Natural killer cell (primary cell): ENCODE results near the gene AMER1. TPM values are rescaled to one million over a fixed set of nuclear protein-coding genes. Genes with fewer than 3 reads are reported as not detected.

Experiments used
- ATAC-seq, 3 donors: fragments of 150-1000 bp in 2 of 3; fragments of 200-7000 bp in 1 of 3; cut with Tn5 transposase; 1 replicate in 1 of 3; 2 replicates in 2 of 3; pipeline ENCODE4 v1.10.0; 2021; ENCODE audit warnings: mild to moderate bottlenecking in 2 of 3, moderate library complexity in 2 of 3
- DNase-seq, 2 donors: peaks; one replicate each; pipeline versions ENCODE4 v3.0.0 to v3.0.0-alpha.2; 2013 to 2021; ENCODE audit warnings: mixed read lengths in 1 of 2
- H3K27ac ChIP-seq: one replicate; pipeline ENCODE4 v1.5.1; 2013; ENCODE audit warnings: mild to moderate bottlenecking, low read length
- H3K27me3 ChIP-seq: one replicate; pipeline ENCODE4 v1.6.1; 2013; ENCODE audit warnings: low read length; ENCODE audit not compliant: control insufficient read depth, insufficient read depth
- H3K36me3 ChIP-seq: one replicate; pipeline ENCODE4 v1.6.1; 2013; ENCODE audit warnings: low read length; ENCODE audit not compliant: control insufficient read depth, insufficient read depth
- H3K4me1 ChIP-seq: one replicate; pipeline ENCODE4 v1.6.1; 2013; ENCODE audit warnings: low read length; ENCODE audit not compliant: control insufficient read depth, insufficient read depth
- H3K4me3 ChIP-seq: one replicate; pipeline ENCODE4 v1.5.1; 2013; ENCODE audit warnings: low read length
- H3K9me3 ChIP-seq: one replicate; pipeline ENCODE4 v1.6.1; 2013; ENCODE audit warnings: low read length; ENCODE audit not compliant: control insufficient read depth, insufficient read depth
- H3K27ac Mint-ChIP-seq, 2 donors: one replicate each; pipeline ENCODE4 v1.8.0; 2022; ENCODE audit warnings: mild to moderate bottlenecking in 2 of 2, mixed read lengths in 2 of 2, moderate library complexity in 1 of 2
- H3K27me3 Mint-ChIP-seq, 2 donors: one replicate each; pipeline ENCODE4 v1.8.0; 2022; ENCODE audit warnings: low read depth in 2 of 2, mixed read lengths in 2 of 2
- H3K36me3 Mint-ChIP-seq: one replicate; pipeline ENCODE4 v1.8.0; 2022; ENCODE audit warnings: mixed read lengths
- H3K4me1 Mint-ChIP-seq, 2 donors: one replicate each; pipeline ENCODE4 v1.8.0; 2022; ENCODE audit warnings: mixed read lengths in 2 of 2
- H3K4me3 Mint-ChIP-seq: one replicate; pipeline ENCODE4 v1.8.0; 2022; ENCODE audit warnings: mild to moderate bottlenecking, moderate library complexity, mixed read lengths
- H3K9me3 Mint-ChIP-seq, 2 donors: one replicate each; pipeline ENCODE4 v1.8.0; 2022; ENCODE audit warnings: mixed read lengths in 2 of 2
- CTCF ChIP-seq: fragments of 200-600 bp; IDR thresholded peaks from one replicate; pipeline ENCODE4 v1.8.0; 2022; ENCODE audit warnings: antibody characterized with exemption
- WGBS: methylation state at CpG from one replicate; pipeline ENCODE4 v1.1.7; 2013; ENCODE audit warnings: missing lambda C conversion rate; ENCODE audit not compliant: insufficient coverage; 5-methylcytosine and 5-hydroxymethylcytosine counted together
- intact Hi-C: fragments of 100-400 bp; cut with micrococcal nuclease; formaldehyde crosslinking; loops from one replicate; pipeline ENCODE4 v1.14.2; 2022
- total RNA-seq, 4 donors: library from RNA; stranded (reverse); fragments of 120-200 nt in 1 of 4; gene quantifications; one replicate each; pipeline versions ENCODE4 v1.2.3 to v1.2.4, GENCODE V29; 2013 to 2022

Gene AMER1
- total RNA-seq, 3 donors from 2014 or later (not counting 1 experiment from before 2014, with no cell fraction given) = 3.4 to 5.1 (median 4.2) TPM

GRCh38 chrX:64184396-64184795 is 21.1 kb downstream of the AMER1 start:
- H3K27ac Mint-ChIP-seq = no peak overlapping the region
- no peaks in the 10 kb centered on the region for H3K36me3 Mint-ChIP-seq
- 89% methylated on average over 2 of the region's 2 CpGs for WGBS
- Histone ChIP-seq H3K27me3 (no peaks in the 10 kb centered on the region), H3K36me3 (no peaks in the 10 kb centered on the region), H3K4me3 (no peak overlapping the region), H3K9me3 (no peaks in the 10 kb centered on the region), H3K4me1 (no peaks in the 10 kb centered on the region), H3K27ac (no peak overlapping the region)
- H3K9me3 Mint-ChIP-seq = no peaks in the 10 kb centered on the region
- ATAC-seq = no peak
- no peak for TF ChIP-seq CTCF
- H3K4me1 Mint-ChIP-seq = no peaks in the 10 kb centered on the region
- no peak for DNase-seq
- H3K4me3 Mint-ChIP-seq = no peak overlapping the region
- no peaks in the 10 kb centered on the region for H3K27me3 Mint-ChIP-seq
- intact Hi-C loops = no loop called here

GRCh38 chrX:64182208-64182607 is 23.3 kb downstream of the AMER1 start:
- ATAC-seq (no peak), DNase-seq (no peak)
- no peaks in the 10 kb centered on the region for H3K27me3 Mint-ChIP-seq
- H3K4me1 Mint-ChIP-seq = no peaks in the 10 kb centered on the region
- H3K36me3 ChIP-seq = no peaks in the 10 kb centered on the region
- H3K27me3 ChIP-seq = no peaks in the 10 kb centered on the region
- intact Hi-C loops = no loop called here
- no peaks in the 10 kb centered on the region for H3K4me1 ChIP-seq
- H3K9me3 ChIP-seq = no peaks in the 10 kb centered on the region
- TF ChIP-seq CTCF = no peak
- no peak overlapping the region for H3K4me3 ChIP-seq
- 100% methylated on average over 1 of the region's 2 CpGs for WGBS
- no peak overlapping the region for H3K4me3 Mint-ChIP-seq
- H3K27ac ChIP-seq = no peak overlapping the region
- H3K27ac Mint-ChIP-seq = no peak overlapping the region
- no peaks in the 10 kb centered on the region for H3K36me3 Mint-ChIP-seq
- H3K9me3 Mint-ChIP-seq = no peaks in the 10 kb centered on the region

- no peak overlapping the region for H3K4me3 Mint-ChIP-seq
- H3K27me3 ChIP-seq = no peaks in the 10 kb centered on the region
- H3K36me3 ChIP-seq = no peaks in the 10 kb centered on the region
- H3K36me3 Mint-ChIP-seq = no peaks in the 10 kb centered on the region
- H3K27ac Mint-ChIP-seq = no peak overlapping the region
- no peaks in the 10 kb centered on the region for H3K9me3 Mint-ChIP-seq
- no peak for ATAC-seq
- TF ChIP-seq CTCF = no peak
- DNase-seq = no peak
- H3K4me1 Mint-ChIP-seq = no peaks in the 10 kb centered on the region
- H3K4me1 ChIP-seq = no peaks in the 10 kb centered on the region
- H3K27ac ChIP-seq = no peak overlapping the region
- no peaks in the 10 kb centered on the region for H3K27me3 Mint-ChIP-seq
- no peaks in the 10 kb centered on the region for H3K9me3 ChIP-seq
- no peak overlapping the region for H3K4me3 ChIP-seq
- intact Hi-C loops = no loop called here
These were observed 28.6 kb downstream of the AMER1 start for GRCh38 chrX:64176876-64177275.

GRCh38 chrX:64169988-64170387 is 35.5 kb downstream of the AMER1 start:
- no peak for DNase-seq
- Histone ChIP-seq H3K9me3 (no peaks in the 10 kb centered on the region), H3K27ac (no peak overlapping the region), H3K4me3 (no peak overlapping the region), H3K27me3 (no peaks in the 10 kb centered on the region), H3K4me1 (no peaks in the 10 kb centered on the region), H3K36me3 (no peaks in the 10 kb centered on the region)
- H3K4me3 Mint-ChIP-seq = no peak overlapping the region
- no peak for ATAC-seq
- H3K27ac Mint-ChIP-seq = no peak overlapping the region
- peaks cover 0 to 19% of the 10 kb centered on the region in 2 donors for H3K27me3 Mint-ChIP-seq
- no peaks in the 10 kb centered on the region for H3K36me3 Mint-ChIP-seq
- intact Hi-C loops = no loop called here
- WGBS = 50% methylated on average over 1 of the region's 1 CpG
- no peaks in the 10 kb centered on the region for H3K9me3 Mint-ChIP-seq
- no peaks in the 10 kb centered on the region for H3K4me1 Mint-ChIP-seq
- no peak for TF ChIP-seq CTCF
